Measurements from ENCODE around the gene ARID1B. TPM values are rescaled to one million over a fixed set of nuclear protein-coding genes. Genes with fewer than 3 reads are reported as not detected.

The ARID1B gene
- total and polyA plus RNA-seq, 9 of the 15 experiments (the other 6 are each of a cell fraction or from before 2014, with no cell fraction given), result 12.5 to 50.5 (median 25.8) TPM

DNA sequence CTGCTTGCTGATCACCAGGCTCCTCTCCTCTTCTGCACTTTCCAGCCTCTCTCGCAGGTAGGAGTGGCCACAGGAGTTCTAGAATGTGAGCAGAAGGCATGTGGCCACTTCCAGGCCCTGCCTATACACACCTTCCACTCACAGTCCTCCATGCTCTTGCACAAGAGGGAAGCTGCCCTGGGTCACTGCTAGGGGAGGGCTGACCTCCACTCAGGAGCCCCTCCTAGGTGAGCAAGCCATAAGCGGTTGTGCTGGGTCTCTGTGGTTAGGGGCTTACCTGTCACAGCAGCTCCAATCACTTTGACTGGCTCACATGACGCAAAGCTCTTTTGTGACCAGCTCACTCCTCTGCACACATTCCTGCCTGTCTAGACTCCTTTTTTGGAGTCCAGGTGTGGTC, 477.9 kb downstream of the ARID1B start:
- no peak for DNase-seq (ENCODE audit: extremely low read depth in 1 of 4, low spot score in 3 of 4)
- no peak for ATAC-seq
- POLR2A ChIA-PET, result interaction anchor here (1.3 to 1.8 kb wide), 2 partner anchors 9 to 11 kb away, joined by 7 read pairs; no protein-coding TSS in a partner anchor
- no peaks in the 10 kb centered on the region for H3K9me1 ChIP-seq (ENCODE audit: control insufficient read depth, insufficient read depth, low read length)
- 17% methylated on average over 3 of the region's 3 CpGs for whole genome bisulfite sequencing (ENCODE audit: insufficient coverage, low coverage, missing lambda C conversion rate)
- no peak for FAIRE-seq
- BruUV-seq (replicated peaks), result no TSS peak
- H3K36me3 ChIP-seq (ENCODE audit: control insufficient read depth, insufficient read depth, low read length), result no peaks in the 10 kb centered on the region
- no peaks in the 10 kb centered on the region for H3K9me3 ChIP-seq (replicated peaks; ENCODE audit: control insufficient read depth, insufficient read depth, low read depth, low read length)
- TF ChIP-seq SRSF7 (optimal IDR thresholded peaks at IDR 0.05; ENCODE audit: low read depth, low read length), result no peak
- peak; percentile 81 for TF ChIP-seq ZNF12 (CRISPR knock-in tag; IDR thresholded peaks at IDR 0.05)
- no peak for TF ChIP-seq XRCC3 (IDR thresholded peaks at IDR 0.05)
- TF ChIP-seq, protein P1, sequence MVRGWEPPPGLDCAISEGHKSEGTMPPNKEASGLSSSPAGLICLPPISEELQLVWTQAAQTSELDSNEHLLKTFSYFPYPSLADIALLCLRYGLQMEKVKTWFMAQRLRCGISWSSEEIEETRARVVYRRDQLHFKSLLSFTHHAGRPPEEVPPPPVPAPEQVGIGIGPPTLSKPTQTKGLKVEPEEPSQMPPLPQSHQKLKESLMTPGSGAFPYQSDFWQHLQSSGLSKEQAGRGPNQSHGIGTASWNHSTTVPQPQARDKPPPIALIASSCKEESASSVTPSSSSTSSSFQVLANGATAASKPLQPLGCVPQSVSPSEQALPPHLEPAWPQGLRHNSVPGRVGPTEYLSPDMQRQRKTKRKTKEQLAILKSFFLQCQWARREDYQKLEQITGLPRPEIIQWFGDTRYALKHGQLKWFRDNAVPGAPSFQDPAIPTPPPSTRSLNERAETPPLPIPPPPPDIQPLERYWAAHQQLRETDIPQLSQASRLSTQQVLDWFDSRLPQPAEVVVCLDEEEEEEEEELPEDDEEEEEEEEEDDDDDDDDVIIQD (CRISPR knock-in tag; IDR thresholded peaks at IDR 0.05), result no peak
- H4K20me1 ChIP-seq (replicated peaks; ENCODE audit: control insufficient read depth, insufficient read depth, low read length), result no peaks in the 10 kb centered on the region
- H2AFZ ChIP-seq (ENCODE audit: low read depth, low read length), result no peak overlapping the region
- in situ Hi-C loops (cut with MboI), result no loop called here
- no peak overlapping the region for H3K27ac ChIP-seq (ENCODE audit: extremely low read depth, low read depth, low read length)
- no peak overlapping the region for H3K4me2 ChIP-seq (ENCODE audit: insufficient read depth, low read length)
- H3K79me2 ChIP-seq (ENCODE audit: control insufficient read depth, insufficient read depth, low read length), result no peaks in the 10 kb centered on the region
- no peak overlapping the region for H3K9ac ChIP-seq (ENCODE audit: insufficient read depth in 1 of 2, low read depth in 2 of 2, low read length in 2 of 2)
- peaks cover 0 to 4% of the 10 kb centered on the region in 2 experiments; a peak in 2 of 5 replicates for H3K4me1 ChIP-seq (replicated peaks in 1 of 2; ENCODE audit: control insufficient read depth in 2 of 2, insufficient read depth in 2 of 2, low read length in 2 of 2)
- intact Hi-C loops (cut with micrococcal nuclease), result no loop called here
- H3K27me3 ChIP-seq (ENCODE audit: control insufficient read depth in 2 of 2, insufficient read depth in 2 of 2, low read length in 2 of 2), result peaks cover 43 to 69% of the 10 kb centered on the region in 2 experiments
- CTCF ChIA-PET (ENCODE audit: low intra/inter-chr PET ratio), result no interaction called here
- H3K4me3 ChIP-seq, result no peak overlapping the region

DNA sequence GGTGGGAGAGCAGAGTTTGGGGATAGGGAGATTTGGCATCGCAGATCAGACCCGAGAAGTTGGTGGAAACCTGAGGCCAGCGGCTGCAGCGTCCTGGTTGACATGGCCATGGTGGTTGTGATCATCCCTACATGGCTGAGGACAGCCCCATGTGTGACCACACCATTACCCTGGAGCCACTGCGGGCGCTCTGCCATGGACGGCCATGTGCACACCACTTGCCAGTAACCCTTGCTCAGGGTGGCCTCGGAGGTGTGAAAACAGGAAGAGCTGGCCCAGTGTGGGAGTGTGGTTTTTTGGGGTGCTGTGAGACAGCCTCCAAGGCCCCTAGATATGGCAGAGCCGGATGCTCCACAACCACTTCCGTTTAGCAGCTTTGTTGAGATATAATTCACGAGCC, 481.7 kb downstream of the ARID1B start:
- ChIA-PET CTCF (ENCODE audit: low intra/inter-chr PET ratio) (no interaction called here), POLR2A (interaction anchor here (0.6 to 2.0 kb wide), 2 partner anchors 9 to 49 kb away, joined by 4 to 6 read pairs; no protein-coding TSS in a partner anchor)
- no TSS peak for BruUV-seq (replicated peaks)
- in situ Hi-C loops (cut with MboI), result no loop called here
- 0 out of 5 replicates have a peak, but pooled peaks cover 0 to 6% of the 10 kb centered on the region in 2 experiments for H3K4me1 ChIP-seq (replicated peaks in 1 of 2; ENCODE audit: control insufficient read depth in 2 of 2, insufficient read depth in 2 of 2, low read length in 2 of 2)
- H3K27ac ChIP-seq (ENCODE audit: extremely low read depth, low read depth, low read length), result no peak overlapping the region
- WGBS (ENCODE audit: insufficient coverage, low coverage, missing lambda C conversion rate), result 20% methylated on average over 11 of the region's 11 CpGs
- DNase-seq (ENCODE audit: extremely low read depth in 1 of 4, low spot score in 3 of 4) (no peak), FAIRE-seq (no peak), ATAC-seq (peak; percentile 13; the same call in 2 of the 3 replicates)
- no peaks in the 10 kb centered on the region for H4K20me1 ChIP-seq (replicated peaks; ENCODE audit: control insufficient read depth, insufficient read depth, low read length)
- no peaks in the 10 kb centered on the region for H3K36me3 ChIP-seq (ENCODE audit: control insufficient read depth, insufficient read depth, low read length)
- intact Hi-C loops (cut with micrococcal nuclease), result no loop called here
- no peak overlapping the region for H3K4me3 ChIP-seq
- no peak overlapping the region for H2AFZ ChIP-seq (ENCODE audit: low read depth, low read length)
- H3K4me2 ChIP-seq (ENCODE audit: insufficient read depth, low read length), result no peak overlapping the region
- H3K9ac ChIP-seq (ENCODE audit: insufficient read depth in 1 of 2, low read depth in 2 of 2, low read length in 2 of 2), result peak overlapping the region in 1 of 2 experiments; percentile 20; a peak in 1 of 4 replicates
- no peaks in the 10 kb centered on the region for H3K9me3 ChIP-seq (replicated peaks; ENCODE audit: control insufficient read depth, insufficient read depth, low read depth, low read length)
- H3K9me1 ChIP-seq (ENCODE audit: control insufficient read depth, insufficient read depth, low read length), result no peaks in the 10 kb centered on the region
- peaks cover 37 to 70% of the 10 kb centered on the region in 2 experiments for H3K27me3 ChIP-seq (ENCODE audit: control insufficient read depth in 2 of 2, insufficient read depth in 2 of 2, low read length in 2 of 2)
- H3K79me2 ChIP-seq (ENCODE audit: control insufficient read depth, insufficient read depth, low read length), result no peaks in the 10 kb centered on the region
- TF ChIP-seq, protein P2, sequence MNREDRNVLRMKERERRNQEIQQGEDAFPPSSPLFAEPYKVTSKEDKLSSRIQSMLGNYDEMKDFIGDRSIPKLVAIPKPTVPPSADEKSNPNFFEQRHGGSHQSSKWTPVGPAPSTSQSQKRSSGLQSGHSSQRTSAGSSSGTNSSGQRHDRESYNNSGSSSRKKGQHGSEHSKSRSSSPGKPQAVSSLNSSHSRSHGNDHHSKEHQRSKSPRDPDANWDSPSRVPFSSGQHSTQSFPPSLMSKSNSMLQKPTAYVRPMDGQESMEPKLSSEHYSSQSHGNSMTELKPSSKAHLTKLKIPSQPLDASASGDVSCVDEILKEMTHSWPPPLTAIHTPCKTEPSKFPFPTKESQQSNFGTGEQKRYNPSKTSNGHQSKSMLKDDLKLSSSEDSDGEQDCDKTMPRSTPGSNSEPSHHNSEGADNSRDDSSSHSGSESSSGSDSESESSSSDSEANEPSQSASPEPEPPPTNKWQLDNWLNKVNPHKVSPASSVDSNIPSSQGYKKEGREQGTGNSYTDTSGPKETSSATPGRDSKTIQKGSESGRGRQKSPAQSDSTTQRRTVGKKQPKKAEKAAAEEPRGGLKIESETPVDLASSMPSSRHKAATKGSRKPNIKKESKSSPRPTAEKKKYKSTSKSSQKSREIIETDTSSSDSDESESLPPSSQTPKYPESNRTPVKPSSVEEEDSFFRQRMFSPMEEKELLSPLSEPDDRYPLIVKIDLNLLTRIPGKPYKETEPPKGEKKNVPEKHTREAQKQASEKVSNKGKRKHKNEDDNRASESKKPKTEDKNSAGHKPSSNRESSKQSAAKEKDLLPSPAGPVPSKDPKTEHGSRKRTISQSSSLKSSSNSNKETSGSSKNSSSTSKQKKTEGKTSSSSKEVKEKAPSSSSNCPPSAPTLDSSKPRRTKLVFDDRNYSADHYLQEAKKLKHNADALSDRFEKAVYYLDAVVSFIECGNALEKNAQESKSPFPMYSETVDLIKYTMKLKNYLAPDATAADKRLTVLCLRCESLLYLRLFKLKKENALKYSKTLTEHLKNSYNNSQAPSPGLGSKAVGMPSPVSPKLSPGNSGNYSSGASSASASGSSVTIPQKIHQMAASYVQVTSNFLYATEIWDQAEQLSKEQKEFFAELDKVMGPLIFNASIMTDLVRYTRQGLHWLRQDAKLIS (CRISPR knock-in tag; IDR thresholded peaks at IDR 0.05), result peak; percentile 32; the same call in 1 of the 2 replicates
- TF ChIP-seq ZNF263 (CRISPR knock-in tag; IDR thresholded peaks at IDR 0.05; ENCODE audit: borderline replicate concordance), result no peak
- TF ChIP-seq, protein P3, sequence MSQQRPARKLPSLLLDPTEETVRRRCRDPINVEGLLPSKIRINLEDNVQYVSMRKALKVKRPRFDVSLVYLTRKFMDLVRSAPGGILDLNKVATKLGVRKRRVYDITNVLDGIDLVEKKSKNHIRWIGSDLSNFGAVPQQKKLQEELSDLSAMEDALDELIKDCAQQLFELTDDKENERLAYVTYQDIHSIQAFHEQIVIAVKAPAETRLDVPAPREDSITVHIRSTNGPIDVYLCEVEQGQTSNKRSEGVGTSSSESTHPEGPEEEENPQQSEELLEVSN (IDR thresholded peaks at IDR 0.05; ENCODE audit: borderline replicate concordance in 1 of 2, extremely low read depth in 1 of 2, insufficient read depth in 1 of 2, insufficient read length in 1 of 2, low read depth in 1 of 2, low read length in 1 of 2, poor library complexity in 1 of 2, severe bottlenecking in 1 of 2), result peak in 1 of 2 experiments; percentile 37
